NCI-H1105 (cell line): ENCODE results near the gene NCKAP5.

Source experiments
- DNase-seq: peaks from one replicate; lab custom pipeline; 2025; lab: John Stamatoyannopoulos, UW

NCKAP5 gene

GRCh38 chr2:132752421-132753206, 815.6 kb downstream of the NCKAP5 start:
- DNase-seq, result no peak

DNA sequence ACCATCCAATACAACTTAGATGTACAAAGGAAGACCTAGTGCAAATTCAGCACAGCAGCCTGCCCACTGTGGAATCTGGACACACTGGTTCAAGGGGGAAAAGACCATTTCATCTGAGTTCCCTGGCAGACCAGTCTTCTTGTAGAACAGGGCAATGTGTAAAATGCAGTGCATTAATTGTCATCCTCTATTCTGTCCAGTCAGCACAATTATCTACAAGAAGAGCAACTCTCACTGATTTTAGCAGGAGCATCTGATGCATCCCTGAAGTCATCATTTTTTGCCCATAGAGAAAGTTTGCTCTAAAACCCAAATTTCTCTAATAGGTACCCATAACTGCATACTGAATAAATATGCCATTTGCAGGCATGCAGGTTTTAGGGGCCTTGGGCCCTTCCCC, 816.4 kb downstream of the NCKAP5 start:
- DNase-seq, result no peak

GRCh38 chr2:132750606-132751005, 817.7 kb downstream of the NCKAP5 start:
- no peak for DNase-seq

DNA sequence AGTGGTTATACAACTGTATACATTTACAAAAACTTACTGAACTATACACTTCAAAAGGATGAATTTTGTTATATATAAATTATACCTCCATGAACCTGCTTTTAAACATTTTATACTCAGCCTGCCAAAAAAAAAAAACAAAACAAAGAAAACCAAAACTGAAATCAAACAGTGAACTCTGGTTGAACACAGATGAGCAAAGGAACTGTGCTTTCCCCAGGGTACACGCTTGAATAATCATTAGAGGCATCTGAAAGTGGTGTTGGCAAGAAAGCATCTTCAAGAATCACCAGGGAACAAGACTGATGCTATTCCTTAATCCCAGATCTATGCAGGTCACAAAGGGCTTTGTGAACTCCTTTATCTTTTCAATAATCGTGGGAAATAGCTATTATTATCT, 821.2 kb downstream of the NCKAP5 start:
- no peak for DNase-seq

DNA sequence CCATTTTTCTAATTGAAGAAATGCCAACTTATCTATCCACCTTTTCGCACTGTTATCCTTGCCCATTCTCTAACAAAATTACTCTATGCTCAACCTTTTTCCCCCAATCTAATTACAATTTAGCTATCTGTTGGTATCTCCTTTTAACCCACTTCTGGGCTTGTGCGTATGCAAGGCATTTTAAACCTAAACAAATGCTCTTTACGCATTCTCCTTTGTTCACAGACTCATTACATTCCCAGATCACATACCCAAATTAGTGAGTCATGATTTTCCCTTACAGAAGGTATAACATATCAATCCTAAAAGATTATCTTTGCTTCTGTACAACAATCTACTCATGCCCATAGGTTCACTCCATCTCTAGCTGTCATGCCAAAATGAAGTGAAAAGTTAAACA, 826.5 kb downstream of the NCKAP5 start:
- DNase-seq, result no peak

GRCh38 chr2:132740081-132740720, 828.1 kb downstream of the NCKAP5 start:
- DNase-seq, result no peak

DNA sequence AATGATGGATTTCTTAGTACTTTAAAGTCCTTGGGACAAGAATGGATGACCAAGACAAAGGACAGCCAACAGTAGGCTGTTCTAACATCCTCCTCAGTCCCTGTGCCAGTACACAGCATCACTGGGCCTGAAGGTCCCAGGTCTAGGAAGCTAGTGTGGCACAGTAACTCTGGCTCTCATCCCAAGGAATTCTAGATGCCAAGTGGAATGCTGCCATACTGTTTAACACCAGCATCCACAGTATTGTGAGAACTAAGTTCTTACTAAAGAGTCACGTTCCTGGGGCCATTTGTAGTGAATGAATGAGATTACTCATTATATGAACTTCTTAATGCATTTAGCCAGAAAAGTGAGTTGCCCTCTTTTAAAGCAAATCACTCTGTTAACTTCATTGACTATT, 830.0 kb downstream of the NCKAP5 start:
- DNase-seq, result no peak

DNA sequence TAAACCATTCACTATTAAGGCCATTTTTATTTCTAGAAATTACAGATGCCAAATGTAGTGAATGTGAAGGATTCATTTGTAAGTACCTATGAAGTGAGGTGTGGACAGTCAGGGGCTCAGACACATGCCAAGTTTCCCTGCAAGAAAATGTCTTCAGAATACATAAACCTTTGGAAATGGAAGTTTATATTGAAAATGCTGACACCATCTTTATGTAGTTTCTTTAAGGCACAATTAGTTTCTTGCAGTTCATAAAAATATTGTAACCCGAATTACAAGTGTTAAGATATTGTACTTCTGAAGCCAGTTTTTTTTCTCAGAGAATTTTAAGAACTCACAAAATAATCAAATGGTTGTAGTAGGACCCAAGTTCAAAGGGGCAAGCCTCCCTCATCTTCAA, 832.2 kb downstream of the NCKAP5 start:
- DNase-seq, result no peak

DNA sequence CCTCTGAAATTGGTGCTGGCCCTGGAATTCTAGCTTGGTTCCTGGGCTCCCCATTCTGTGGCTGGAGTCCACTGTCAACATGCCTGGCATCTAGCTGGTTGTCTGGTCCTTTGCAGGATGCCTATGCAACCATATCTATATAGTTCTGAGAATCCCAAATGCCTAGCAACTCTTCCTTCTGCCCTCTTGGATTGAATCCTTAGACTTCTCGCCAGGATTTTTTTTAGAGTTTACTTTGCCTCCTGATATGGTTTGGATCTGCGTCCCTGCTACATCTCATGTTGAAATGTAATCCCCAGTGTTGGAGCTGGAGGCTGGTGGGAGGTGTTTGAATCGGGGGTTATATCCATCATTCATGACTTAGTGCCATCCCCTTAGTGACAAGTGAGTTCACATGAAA, 833.3 kb downstream of the NCKAP5 start:
- DNase-seq, result no peak

DNA sequence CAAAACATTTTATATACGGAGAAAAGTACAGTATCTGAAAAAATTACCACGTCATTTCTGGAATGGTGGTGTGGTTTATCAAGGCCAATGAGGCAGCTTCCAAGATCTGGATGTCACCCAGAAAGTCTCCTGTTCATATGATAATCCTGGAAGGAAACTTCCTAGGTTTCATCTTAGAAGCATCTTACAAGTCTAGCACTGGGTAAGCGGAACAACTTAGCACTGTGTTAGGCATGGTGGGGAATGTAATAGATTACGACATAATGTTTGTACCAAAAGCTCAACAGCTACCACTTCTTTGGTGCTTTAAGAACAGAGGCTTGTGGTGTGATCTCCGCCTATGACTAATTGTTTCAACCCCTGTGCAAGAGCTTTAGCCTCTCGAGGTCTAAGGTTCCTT, 835.2 kb downstream of the NCKAP5 start:
- no peak for DNase-seq

- no peak for DNase-seq
These were observed 835.6 kb downstream of the NCKAP5 start for GRCh38 chr2:132732694-132733093.

DNA sequence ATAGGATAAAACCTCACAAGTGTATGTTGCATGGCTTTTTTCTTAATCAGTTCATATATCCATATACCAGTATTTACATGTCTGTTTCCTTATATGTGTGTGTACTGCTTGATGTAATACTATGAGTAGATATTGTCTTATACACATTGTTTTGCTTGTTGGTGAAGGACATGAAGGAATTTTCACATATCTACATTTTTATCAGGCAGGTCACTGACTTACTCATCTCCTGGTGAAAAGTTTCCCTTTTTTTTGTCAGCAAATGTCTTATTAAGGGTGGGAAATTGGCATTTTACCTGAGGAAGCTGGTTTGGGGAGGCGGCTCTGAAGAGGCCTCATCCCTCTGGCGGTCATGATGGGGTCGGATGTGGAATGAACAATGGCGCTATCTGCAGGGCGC, 836.8 kb downstream of the NCKAP5 start:
- DNase-seq, result no peak

GRCh38 chr2:132730611-132731010, 837.7 kb downstream of the NCKAP5 start:
- DNase-seq, result no peak

DNA sequence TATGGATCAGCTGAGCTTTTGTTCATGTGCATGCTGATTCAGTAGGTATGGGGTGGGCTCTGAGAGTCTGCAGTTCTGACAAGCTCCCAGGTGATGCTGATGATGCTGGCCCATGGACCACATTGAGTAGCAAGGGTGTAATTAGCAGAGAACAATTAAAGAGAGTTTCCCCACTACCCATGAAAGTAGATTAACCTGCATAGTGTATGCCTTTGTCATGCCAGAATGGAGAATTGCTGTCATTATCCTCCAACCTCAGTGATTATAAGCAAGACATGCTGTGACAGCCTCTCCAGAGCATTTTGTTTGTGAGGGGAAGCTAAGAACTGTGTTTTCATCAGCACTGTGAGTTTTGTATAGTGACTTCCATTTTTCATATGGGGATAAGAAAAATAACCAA, 838.7 kb downstream of the NCKAP5 start:
- DNase-seq, result peak; percentile 12

DNA sequence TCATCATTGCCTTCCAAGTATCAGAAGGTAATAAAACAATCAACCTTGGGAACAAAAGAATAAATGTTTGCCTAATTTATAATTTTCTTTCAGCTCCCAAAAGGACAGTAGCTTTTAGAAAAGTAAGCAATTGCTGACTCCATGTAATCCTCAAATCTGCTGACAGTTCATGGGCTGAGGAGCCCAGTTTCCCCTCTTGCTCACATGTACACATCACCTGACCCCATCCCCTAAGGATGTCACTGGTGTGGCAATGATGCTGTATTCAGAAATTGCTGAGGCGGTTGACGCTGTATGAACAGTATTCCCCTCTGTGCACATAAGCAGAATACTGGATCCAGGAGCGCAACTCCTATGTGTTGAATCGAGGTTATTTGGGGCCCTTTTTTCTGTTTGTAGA, 842.1 kb downstream of the NCKAP5 start:
- DNase-seq, result peak; percentile 58

GRCh38 chr2:132725748-132726147, 842.5 kb downstream of the NCKAP5 start:
- DNase-seq, result peak; percentile 62

- no peak for DNase-seq
These were observed 843.1 kb downstream of the NCKAP5 start for GRCh38 chr2:132725148-132725547.

DNA sequence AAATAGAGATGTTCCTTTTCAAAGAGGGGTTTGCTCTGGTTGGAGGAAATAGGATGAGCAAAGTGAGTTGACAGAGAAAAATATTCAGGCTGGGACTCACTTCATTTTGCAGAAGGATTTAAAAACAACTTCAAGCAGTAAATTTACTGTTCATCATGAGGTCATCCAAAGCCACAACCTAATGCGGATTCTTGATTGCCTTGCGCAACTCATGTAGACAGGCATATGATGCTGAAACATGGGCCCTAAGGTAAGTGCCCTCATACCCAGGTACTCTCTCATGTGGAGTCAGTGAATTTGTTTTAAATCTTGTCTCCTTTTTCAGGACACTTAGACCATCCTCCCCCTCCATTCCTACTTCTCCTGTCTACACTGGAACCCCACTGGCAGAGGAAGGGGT, 846.3 kb downstream of the NCKAP5 start:
- no peak for DNase-seq

DNA sequence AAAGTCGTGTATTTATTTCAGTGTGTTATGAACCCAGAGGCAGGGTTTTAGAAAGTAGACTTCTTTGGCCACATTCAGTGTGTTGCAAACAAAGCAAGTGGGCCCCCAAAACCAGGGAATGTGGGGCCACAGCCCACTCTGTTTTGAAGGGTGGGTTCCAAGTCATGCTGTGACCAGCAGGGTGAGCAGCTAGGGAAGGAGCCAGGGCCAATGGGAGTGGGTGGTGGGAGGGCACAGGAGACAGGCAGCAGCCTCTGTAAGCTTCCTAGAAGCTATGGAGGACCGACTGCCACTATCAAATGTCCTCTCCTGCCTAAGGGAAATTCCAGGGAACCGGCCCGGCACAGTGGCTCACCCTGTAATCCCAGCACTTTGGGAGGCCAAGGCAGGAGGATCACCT, 847.9 kb downstream of the NCKAP5 start:
- no peak for DNase-seq

DNA sequence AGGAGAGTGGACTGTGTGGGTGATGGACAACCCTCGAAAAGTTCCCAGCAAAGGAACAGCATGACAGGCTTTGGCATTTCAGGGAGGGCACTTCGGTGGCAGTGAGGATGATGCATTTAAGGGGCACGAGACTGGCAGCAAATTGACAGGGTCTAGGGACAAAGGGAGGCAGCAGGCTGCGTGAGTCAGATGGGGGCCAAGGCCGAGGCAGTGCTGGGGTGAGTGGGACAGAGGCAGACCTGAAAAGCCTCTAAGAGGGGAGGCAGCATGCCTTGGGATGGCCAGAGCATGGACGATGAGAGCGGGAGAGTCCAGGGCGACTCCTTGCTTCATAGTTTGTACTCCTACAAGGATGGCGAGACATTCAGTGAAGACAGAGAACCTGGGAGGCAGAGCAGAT, 848.8 kb downstream of the NCKAP5 start:
- DNase-seq, result no peak

GRCh38 chr2:132716954-132717353, 851.3 kb downstream of the NCKAP5 start:
- DNase-seq, result no peak

GRCh38 chr2:132715386-132716351, 852.6 kb downstream of the NCKAP5 start:
- no peak for DNase-seq

DNA sequence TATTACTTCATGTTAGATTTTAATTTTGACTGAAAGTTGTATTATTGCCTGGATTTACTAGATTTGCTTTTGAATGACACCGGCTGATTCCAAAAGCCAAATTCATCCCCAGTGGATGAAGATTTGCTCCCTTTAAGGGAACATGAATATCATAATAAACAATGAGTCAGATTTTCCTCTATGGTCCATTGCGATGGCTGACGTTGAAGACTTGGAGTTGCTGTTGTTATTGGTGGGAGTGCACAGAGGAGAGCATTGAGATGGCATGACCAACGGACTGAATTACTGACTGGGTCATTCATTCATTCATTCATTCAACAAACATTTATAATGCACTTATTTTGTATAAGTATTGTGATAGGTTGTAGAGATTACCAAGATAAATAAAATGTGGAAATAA, 864.9 kb downstream of the NCKAP5 start:
- DNase-seq, result no peak
